22Rv1 (cell line): ENCODE results near the gene GREB1.

Experiments used
- H3K27ac ChIP-seq: fragments of 450-650 bp; 2 replicates; pipeline ENCODE4 v1.5.1; 2017
- ZFX ChIP-seq: fragments of 450-650 bp; IDR thresholded peaks from 2 replicates; pipeline ENCODE4 v1.6.1; 2017; ENCODE audit warnings: antibody characterized with exemption, borderline replicate concordance
- TF ChIP-seq, protein P1 (sequence below): fragments of 450-650 bp; IDR thresholded peaks from 2 replicates; pipeline ENCODE4 v1.5.1; 2017; ENCODE audit warnings: mild to moderate bottlenecking

GREB1 gene

DNA sequence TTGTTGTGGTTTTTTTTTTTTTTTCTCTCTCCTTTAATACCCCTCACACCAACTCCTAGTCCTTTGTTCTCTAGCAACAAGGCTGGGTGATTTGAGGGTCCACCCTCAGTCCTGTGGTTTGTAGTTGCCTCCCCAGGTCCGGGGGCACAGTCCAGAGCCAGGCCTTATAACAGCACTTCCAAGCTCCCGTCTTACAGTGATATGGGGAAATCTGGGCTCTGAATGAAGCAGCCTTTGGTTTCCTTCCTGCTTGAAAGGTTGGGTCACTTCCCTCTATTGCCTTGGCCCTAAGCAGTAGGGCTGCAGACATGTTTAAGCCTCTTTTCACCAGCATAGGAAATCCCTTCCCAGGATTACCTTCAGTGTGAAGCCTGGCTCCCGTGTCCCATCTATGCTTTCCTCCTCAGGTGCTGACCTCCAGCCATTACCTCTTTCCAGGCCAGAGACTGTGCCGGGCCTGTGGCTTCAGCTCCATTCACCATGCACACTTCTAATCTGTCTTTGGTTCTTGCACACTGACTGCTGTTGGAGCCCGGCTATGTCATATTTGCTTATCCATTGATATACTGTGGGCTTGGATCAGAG lies 157.3 kb downstream of the GREB1 start:
- no peak overlapping the region for H3K27ac ChIP-seq
- TF ChIP-seq, protein P1, sequence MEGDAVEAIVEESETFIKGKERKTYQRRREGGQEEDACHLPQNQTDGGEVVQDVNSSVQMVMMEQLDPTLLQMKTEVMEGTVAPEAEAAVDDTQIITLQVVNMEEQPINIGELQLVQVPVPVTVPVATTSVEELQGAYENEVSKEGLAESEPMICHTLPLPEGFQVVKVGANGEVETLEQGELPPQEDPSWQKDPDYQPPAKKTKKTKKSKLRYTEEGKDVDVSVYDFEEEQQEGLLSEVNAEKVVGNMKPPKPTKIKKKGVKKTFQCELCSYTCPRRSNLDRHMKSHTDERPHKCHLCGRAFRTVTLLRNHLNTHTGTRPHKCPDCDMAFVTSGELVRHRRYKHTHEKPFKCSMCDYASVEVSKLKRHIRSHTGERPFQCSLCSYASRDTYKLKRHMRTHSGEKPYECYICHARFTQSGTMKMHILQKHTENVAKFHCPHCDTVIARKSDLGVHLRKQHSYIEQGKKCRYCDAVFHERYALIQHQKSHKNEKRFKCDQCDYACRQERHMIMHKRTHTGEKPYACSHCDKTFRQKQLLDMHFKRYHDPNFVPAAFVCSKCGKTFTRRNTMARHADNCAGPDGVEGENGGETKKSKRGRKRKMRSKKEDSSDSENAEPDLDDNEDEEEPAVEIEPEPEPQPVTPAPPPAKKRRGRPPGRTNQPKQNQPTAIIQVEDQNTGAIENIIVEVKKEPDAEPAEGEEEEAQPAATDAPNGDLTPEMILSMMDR: no peak
- TF ChIP-seq ZFX: no peak
